ENCODE data around the gene MRM2. TPM values are rescaled to one million over a fixed set of nuclear protein-coding genes. Genes with fewer than 3 reads are reported as not detected.

MRM2 gene
- total RNA-seq, 1 donor from 2014 or later: 25.3 TPM

DNA sequence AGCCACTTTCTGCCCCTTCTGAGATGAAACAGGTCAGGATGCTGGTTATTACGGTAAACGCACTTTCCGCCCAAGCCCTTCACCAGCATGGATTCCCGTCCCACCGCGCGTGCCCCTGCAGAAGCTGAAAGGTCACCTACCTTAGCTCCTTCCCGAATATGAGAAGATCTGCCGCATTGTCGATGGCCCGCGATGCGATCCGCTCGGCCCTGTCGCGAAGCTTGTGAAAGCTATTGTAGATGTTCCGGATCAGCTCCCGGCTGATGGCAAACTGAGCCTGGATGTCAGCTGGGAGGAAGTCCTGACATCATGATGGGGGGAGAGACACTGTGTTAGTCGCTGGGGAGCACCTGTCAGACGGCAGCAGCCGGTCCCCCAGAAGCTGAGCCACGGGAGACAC is 22.2 kb upstream of the MRM2 start:
- H3K9me3 Mint-ChIP-seq: no peaks in the 10 kb centered on the region
- H3K27me3 Mint-ChIP-seq (ENCODE audit: low read depth): no peaks in the 10 kb centered on the region
- H3K36me3 Mint-ChIP-seq: peaks cover 26% of the 10 kb centered on the region
- H3K27ac Mint-ChIP-seq: no peak overlapping the region
- peaks cover 7% of the 10 kb centered on the region for H3K4me1 Mint-ChIP-seq
- H3K4me3 Mint-ChIP-seq: no peak overlapping the region
- no peak for TF ChIP-seq CTCF (IDR thresholded peaks at IDR 0.05; ENCODE audit: unreplicated experiment)
- DNase-seq (ENCODE audit: low spot score in 2 of 2, unreplicated experiment in 2 of 2): no peak

- no peak for TF ChIP-seq CTCF (IDR thresholded peaks at IDR 0.05; ENCODE audit: unreplicated experiment)
- Mint-ChIP-seq H3K9me3 (no peaks in the 10 kb centered on the region), H3K4me3 (no peak overlapping the region), H3K36me3 (peaks cover 24% of the 10 kb centered on the region), H3K4me1 (peaks cover 7% of the 10 kb centered on the region), H3K27ac (no peak overlapping the region), H3K27me3 (ENCODE audit: low read depth) (no peaks in the 10 kb centered on the region)
- DNase-seq (ENCODE audit: low spot score in 2 of 2, unreplicated experiment in 2 of 2): no peak
These were observed 21.2 kb upstream of the MRM2 start for GRCh38 chr7:2263176-2263575.

- Mint-ChIP-seq H3K9me3 (no peaks in the 10 kb centered on the region), H3K4me1 (peaks cover 7% of the 10 kb centered on the region), H3K27me3 (ENCODE audit: low read depth) (no peaks in the 10 kb centered on the region), H3K4me3 (no peak overlapping the region), H3K36me3 (peaks cover 25% of the 10 kb centered on the region), H3K27ac (peak overlapping the region; percentile 39)
- no peak for TF ChIP-seq CTCF (IDR thresholded peaks at IDR 0.05; ENCODE audit: unreplicated experiment)
- DNase-seq (ENCODE audit: low spot score in 2 of 2, unreplicated experiment in 2 of 2): no peak
These were observed 19.6 kb upstream of the MRM2 start for GRCh38 chr7:2261611-2262010.

GRCh38 chr7:2260820-2261219 is 18.8 kb upstream of the MRM2 start:
- peak; percentile 80 to 92 for DNase-seq (ENCODE audit: low spot score in 2 of 2, unreplicated experiment in 2 of 2)
- Mint-ChIP-seq H3K27ac (peak overlapping the region; percentile 65), H3K4me1 (peaks cover 7% of the 10 kb centered on the region), H3K36me3 (peaks cover 26% of the 10 kb centered on the region), H3K4me3 (no peak overlapping the region), H3K27me3 (ENCODE audit: low read depth) (no peaks in the 10 kb centered on the region), H3K9me3 (no peaks in the 10 kb centered on the region)
- no peak for TF ChIP-seq CTCF (IDR thresholded peaks at IDR 0.05; ENCODE audit: unreplicated experiment)

DNA sequence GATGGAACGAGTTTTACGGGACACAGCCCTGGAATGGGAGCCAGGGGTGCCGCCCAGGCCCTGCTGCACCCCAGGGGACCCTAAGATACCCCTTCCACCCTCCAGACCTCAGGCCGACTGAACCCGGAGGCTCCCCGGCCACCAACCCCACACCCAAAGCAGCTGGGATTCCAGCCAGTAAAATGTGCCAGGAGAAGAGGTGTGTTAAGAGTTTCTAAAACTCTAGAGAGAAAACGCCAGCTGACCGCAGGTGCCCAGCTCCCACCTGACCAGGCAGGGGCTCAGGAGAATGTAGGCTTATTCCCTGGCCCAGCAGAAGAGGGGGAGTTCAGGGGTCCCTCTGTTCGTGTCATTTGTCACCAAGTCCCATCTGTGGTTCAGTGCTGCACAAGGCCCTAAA is 17.5 kb upstream of the MRM2 start:
- Mint-ChIP-seq H3K27ac (no peak overlapping the region), H3K4me1 (peaks cover 7% of the 10 kb centered on the region), H3K4me3 (no peak overlapping the region), H3K36me3 (peaks cover 24% of the 10 kb centered on the region), H3K9me3 (no peaks in the 10 kb centered on the region), H3K27me3 (ENCODE audit: low read depth) (no peaks in the 10 kb centered on the region)
- TF ChIP-seq CTCF (IDR thresholded peaks at IDR 0.05; ENCODE audit: unreplicated experiment): no peak
- no peak for DNase-seq (ENCODE audit: low spot score in 2 of 2, unreplicated experiment in 2 of 2)
